ENCODE results near the gene RAB25. TPM values are rescaled to one million over a fixed set of nuclear protein-coding genes. Genes with fewer than 3 reads are reported as not detected.

RAB25 gene
- total RNA-seq, 5 donors from 2014 or later (not counting 1 experiment from before 2014, with no cell fraction given) = 0.26 to 2.3 (median 1.9) TPM

GRCh38 chr1:156090840-156091188 lies 29.9 kb downstream of the RAB25 start:
- H3K36me3 Mint-ChIP-seq = no peaks in the 10 kb centered on the region
- no peaks in the 10 kb centered on the region for H3K9me3 ChIP-seq
- DNase-seq (peak; percentile 71 to 94 (median 86)), ATAC-seq (replicated peaks in 1 of 4) (peak; percentile 92 to 97 (median 96))
- 41% methylated on average over 14 of the region's 14 CpGs for WGBS (ENCODE audit: insufficient coverage)
- H3K27ac Mint-ChIP-seq = peak overlapping the region in 1 of 2 donors; percentile 41
- CTCF ChIA-PET = interaction anchor here (2.0 to 2.8 kb wide), 3 partner anchors 39 to 41 kb away, joined by 5 to 20 read pairs (median 16); no protein-coding TSS in a partner anchor
- peaks cover 9 to 18% (median 14%) of the 10 kb centered on the region in 3 donors for H3K4me1 Mint-ChIP-seq
- peaks cover 0 to 38% of the 10 kb centered on the region in 2 experiments for H3K27me3 ChIP-seq (replicated peaks in 1 of 2; ENCODE audit: control insufficient read depth in 2 of 2, extremely low read depth in 1 of 2, insufficient read depth in 2 of 2, low read length in 1 of 2)
- no peak overlapping the region for H3K4me3 ChIP-seq (ENCODE audit: control insufficient read depth in 1 of 2, extremely low read depth in 1 of 2, low read length in 1 of 2)
- H3K4me1 ChIP-seq (ENCODE audit: control insufficient read depth in 1 of 2, extremely low read depth in 1 of 2, insufficient read depth in 2 of 2, low read length in 2 of 2) = peaks cover 2 to 13% of the 10 kb centered on the region in 2 experiments
- H3K36me3 ChIP-seq (ENCODE audit: control insufficient read depth in 2 of 2, extremely low read depth in 1 of 2, insufficient read depth in 1 of 2, low read length in 1 of 2) = no peaks in the 10 kb centered on the region
- no peak overlapping the region for H3K4me3 Mint-ChIP-seq
- no peaks in the 10 kb centered on the region for H3K9me3 Mint-ChIP-seq
- H3K27me3 Mint-ChIP-seq = peaks cover 20 to 21% of the 10 kb centered on the region in 2 donors
- POLR2A ChIA-PET = interaction anchor here in 1 of 2 donors (1.0 kb wide), 1 partner anchor 38 kb away, joined by 4 read pairs; no protein-coding TSS in a partner anchor
- H3K27ac ChIP-seq (ENCODE audit: low read length) = no peak overlapping the region

DNA sequence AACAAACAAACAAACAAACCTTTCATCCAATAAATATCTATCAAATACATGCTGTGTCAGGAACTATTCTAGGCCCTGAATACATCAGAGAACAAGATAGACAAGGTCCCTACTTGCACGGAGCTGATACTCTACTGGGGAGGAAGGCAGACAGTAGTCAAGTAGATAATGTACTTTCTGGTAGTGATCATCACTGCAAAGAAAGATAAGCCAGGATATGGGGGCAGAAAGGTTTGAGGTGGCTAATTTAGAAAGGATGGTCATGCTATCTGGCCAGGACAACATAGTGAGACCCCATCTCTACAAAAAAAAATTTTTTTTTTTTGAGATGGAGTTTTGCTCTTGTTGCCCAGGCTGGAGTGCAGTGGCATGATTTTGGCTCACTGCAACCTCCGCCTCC lies 30.6 kb downstream of the RAB25 start:
- Histone ChIP-seq H3K27me3 (replicated peaks in 1 of 2; ENCODE audit: control insufficient read depth in 2 of 2, extremely low read depth in 1 of 2, insufficient read depth in 2 of 2, low read length in 1 of 2) (peaks cover 0 to 34% of the 10 kb centered on the region in 2 experiments), H3K36me3 (ENCODE audit: control insufficient read depth in 2 of 2, extremely low read depth in 1 of 2, insufficient read depth in 1 of 2, low read length in 1 of 2) (no peaks in the 10 kb centered on the region), H3K4me1 (ENCODE audit: control insufficient read depth in 1 of 2, extremely low read depth in 1 of 2, insufficient read depth in 2 of 2, low read length in 2 of 2) (peaks cover 10 to 21% of the 10 kb centered on the region in 2 experiments), H3K4me3 (ENCODE audit: control insufficient read depth in 1 of 2, extremely low read depth in 1 of 2, low read length in 1 of 2) (no peak overlapping the region), H3K27ac (ENCODE audit: low read length) (no peak overlapping the region), H3K9me3 (no peaks in the 10 kb centered on the region)
- no CpG with 5 or more reads among the region's 2 CpGs for WGBS (ENCODE audit: insufficient coverage)
- POLR2A ChIA-PET = no interaction called here
- H3K4me3 Mint-ChIP-seq = no peak overlapping the region
- no peak for ATAC-seq (replicated peaks in 1 of 4)
- H3K36me3 Mint-ChIP-seq = no peaks in the 10 kb centered on the region
- no peak for DNase-seq
- peaks cover 17 to 26% (median 22%) of the 10 kb centered on the region in 3 donors for H3K4me1 Mint-ChIP-seq
- no peaks in the 10 kb centered on the region for H3K9me3 Mint-ChIP-seq
- H3K27me3 Mint-ChIP-seq = peaks cover 17% of the 10 kb centered on the region in 2 donors
- no peak overlapping the region for H3K27ac Mint-ChIP-seq
- CTCF ChIA-PET = interaction anchor here (1.8 to 6.6 kb wide), 3 partner anchors 38 to 39 kb away, joined by 11 to 115 read pairs (median 20); no protein-coding TSS in a partner anchor

DNA sequence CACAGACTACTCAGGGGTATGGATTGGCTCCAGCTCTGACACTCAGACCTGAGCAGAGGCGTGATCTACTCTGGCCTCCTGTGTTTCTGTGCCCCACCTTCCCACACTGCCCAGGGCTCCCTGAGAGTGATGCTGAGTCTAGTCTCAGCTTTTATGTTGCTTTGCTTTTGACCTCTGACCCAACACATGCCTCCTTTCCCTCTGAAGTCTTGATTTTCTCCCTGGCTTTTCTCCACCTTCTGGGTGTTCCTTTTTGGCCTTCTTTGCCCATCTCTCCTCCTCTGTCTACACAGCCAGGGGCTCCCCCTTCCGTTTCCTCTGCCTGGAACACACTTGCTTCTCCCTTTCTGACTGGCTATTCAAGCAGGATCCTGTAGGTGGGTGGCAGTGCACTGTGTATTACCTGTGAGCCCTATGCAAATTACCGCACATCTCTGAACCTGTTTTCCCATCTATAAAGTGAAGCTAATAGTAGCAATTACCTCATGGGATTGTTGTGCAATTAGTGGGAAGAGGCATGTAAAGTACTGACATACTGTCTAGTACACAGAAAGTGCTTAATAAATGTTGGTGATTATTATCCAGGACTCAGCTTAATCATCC lies 35.0 kb downstream of the RAB25 start:
- Histone ChIP-seq H3K4me1 (ENCODE audit: control insufficient read depth in 1 of 2, extremely low read depth in 1 of 2, insufficient read depth in 2 of 2, low read length in 2 of 2) (peaks cover 12 to 28% of the 10 kb centered on the region in 2 experiments), H3K9me3 (no peaks in the 10 kb centered on the region), H3K27me3 (replicated peaks in 1 of 2; ENCODE audit: control insufficient read depth in 2 of 2, extremely low read depth in 1 of 2, insufficient read depth in 2 of 2, low read length in 1 of 2) (peaks cover 0 to 3% of the 10 kb centered on the region in 2 experiments), H3K4me3 (ENCODE audit: control insufficient read depth in 1 of 2, extremely low read depth in 1 of 2, low read length in 1 of 2) (no peak overlapping the region), H3K27ac (ENCODE audit: low read length) (peak overlapping the region; percentile 95), H3K36me3 (ENCODE audit: control insufficient read depth in 2 of 2, extremely low read depth in 1 of 2, insufficient read depth in 1 of 2, low read length in 1 of 2) (no peaks in the 10 kb centered on the region)
- ATAC-seq (replicated peaks in 1 of 4) (no peak), DNase-seq (no peak)
- peaks cover 0 to 4% of the 10 kb centered on the region in 2 donors for H3K27me3 Mint-ChIP-seq
- no peaks in the 10 kb centered on the region for H3K36me3 Mint-ChIP-seq
- peak overlapping the region in 1 of 3 donors; percentile 48 for H3K4me3 Mint-ChIP-seq
- no peaks in the 10 kb centered on the region for H3K9me3 Mint-ChIP-seq
- ChIA-PET POLR2A (interaction anchor here (0.7 to 3.0 kb wide), 7 partner anchors 11 to 137 kb away, joined by 4 to 25 read pairs (median 8); partner anchors contain the start of gene SLC25A44 (in 1 of the 2)), CTCF (interaction anchor here (0.9 to 6.6 kb wide), 9 partner anchors 11 to 128 kb away, joined by 3 to 115 read pairs (median 8); partner anchors contain the start of gene LMNA (in 1 of the 2))
- 78% methylated on average over 1 of the region's 3 CpGs for WGBS (ENCODE audit: insufficient coverage)
- peaks cover 39 to 49% (median 41%) of the 10 kb centered on the region in 3 donors for H3K4me1 Mint-ChIP-seq
- peak overlapping the region; percentile 81 to 93 for H3K27ac Mint-ChIP-seq

- no peaks in the 10 kb centered on the region for H3K9me3 ChIP-seq
- H3K27ac ChIP-seq (ENCODE audit: low read length) = peak overlapping the region; percentile 95
- H3K4me3 ChIP-seq (ENCODE audit: control insufficient read depth in 1 of 2, extremely low read depth in 1 of 2, low read length in 1 of 2) = peak overlapping the region; percentile 17 to 35
- ATAC-seq (replicated peaks in 1 of 4) = peak; percentile 81 to 85 (median 82)
- peak; percentile 67 to 96 (median 83) for DNase-seq
- Mint-ChIP-seq H3K27ac (peak overlapping the region; percentile 81 to 93), H3K9me3 (no peaks in the 10 kb centered on the region), H3K27me3 (peaks cover 0 to 4% of the 10 kb centered on the region in 2 donors), H3K4me1 (peaks cover 37 to 52% (median 41%) of the 10 kb centered on the region in 3 donors), H3K36me3 (no peaks in the 10 kb centered on the region), H3K4me3 (peak overlapping the region; percentile 48 to 64 (median 53))
- ChIA-PET POLR2A (interaction anchor here (0.6 to 3.0 kb wide), 9 partner anchors 10 to 136 kb away, joined by 4 to 25 read pairs (median 6); partner anchors contain the start of genes LMNA (in 1 of the 2) and SLC25A44 (in 1 of the 2)), CTCF (interaction anchor here (0.8 to 6.6 kb wide), 13 partner anchors 8 to 128 kb away, joined by 3 to 115 read pairs (median 5); partner anchors contain the start of genes LMNA (in 1 of the 2) and PMF1 (in 1 of the 2))
- peaks cover 0 to 2% of the 10 kb centered on the region in 2 experiments for H3K27me3 ChIP-seq (replicated peaks in 1 of 2; ENCODE audit: control insufficient read depth in 2 of 2, extremely low read depth in 1 of 2, insufficient read depth in 2 of 2, low read length in 1 of 2)
- H3K36me3 ChIP-seq (ENCODE audit: control insufficient read depth in 2 of 2, extremely low read depth in 1 of 2, insufficient read depth in 1 of 2, low read length in 1 of 2) = no peaks in the 10 kb centered on the region
- WGBS (ENCODE audit: insufficient coverage) = 2% methylated on average over 11 of the region's 14 CpGs
- peaks cover 12 to 28% of the 10 kb centered on the region in 2 experiments for H3K4me1 ChIP-seq (ENCODE audit: control insufficient read depth in 1 of 2, extremely low read depth in 1 of 2, insufficient read depth in 2 of 2, low read length in 2 of 2)
Measured at GRCh38 chr1:156096640-156097391, 35.9 kb downstream of the RAB25 start.

DNA sequence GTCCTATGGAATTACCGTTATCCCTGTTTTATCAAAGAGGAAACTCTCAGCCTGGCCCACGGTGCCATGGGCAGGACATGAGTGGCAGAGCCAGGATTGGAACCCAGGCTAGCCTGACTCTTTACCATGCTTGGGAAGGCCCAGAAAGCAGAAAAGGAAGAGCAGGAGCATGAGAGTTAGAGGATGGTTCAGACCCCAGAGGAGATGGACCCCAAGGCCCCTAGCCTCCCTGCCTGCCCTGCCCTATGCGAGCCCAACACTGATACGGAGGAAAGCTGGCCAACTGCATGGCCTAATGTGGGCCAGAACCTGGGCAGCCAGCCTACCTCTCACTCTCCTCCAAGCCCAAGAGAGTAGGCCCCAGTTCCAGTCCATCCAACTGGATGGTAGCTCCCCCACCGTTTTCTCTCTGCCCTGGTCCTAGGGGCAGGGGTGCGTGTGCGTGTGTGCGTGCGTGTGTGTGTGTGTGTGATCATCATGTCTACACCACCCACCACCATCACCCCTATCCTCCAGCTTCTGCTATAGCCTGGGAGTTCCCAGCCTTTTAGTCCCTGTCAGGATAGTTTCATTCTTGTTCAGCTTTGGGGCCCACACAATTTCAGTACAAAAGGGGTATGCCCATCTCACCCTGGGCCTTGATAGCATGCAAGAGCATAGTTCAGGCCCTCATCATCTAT lies 36.7 kb downstream of the RAB25 start:
- ChIA-PET POLR2A (interaction anchor here (0.9 to 3.0 kb wide), 8 partner anchors 9 to 96 kb away, joined by 4 to 25 read pairs (median 7); partner anchors contain the start of genes LMNA (in 1 of the 2) and SLC25A44 (in 1 of the 2)), CTCF (interaction anchor here (0.6 to 6.6 kb wide), 11 partner anchors 7 to 120 kb away, joined by 3 to 115 read pairs (median 5); partner anchors contain the start of genes LMNA (in 1 of the 2) and PMF1 (in 1 of the 2))
- Mint-ChIP-seq H3K27ac (peak overlapping the region; percentile 81 to 93), H3K9me3 (no peaks in the 10 kb centered on the region), H3K36me3 (no peaks in the 10 kb centered on the region), H3K27me3 (peaks cover 0 to 4% of the 10 kb centered on the region in 2 donors), H3K4me1 (peaks cover 37 to 52% (median 41%) of the 10 kb centered on the region in 3 donors), H3K4me3 (peak overlapping the region in 1 of 3 donors; percentile 48)
- WGBS (ENCODE audit: insufficient coverage) = 83% methylated on average over 4 of the region's 9 CpGs
- Histone ChIP-seq H3K27me3 (replicated peaks in 1 of 2; ENCODE audit: control insufficient read depth in 2 of 2, extremely low read depth in 1 of 2, insufficient read depth in 2 of 2, low read length in 1 of 2) (no peaks in the 10 kb centered on the region), H3K36me3 (ENCODE audit: control insufficient read depth in 2 of 2, extremely low read depth in 1 of 2, insufficient read depth in 1 of 2, low read length in 1 of 2) (no peaks in the 10 kb centered on the region), H3K4me3 (ENCODE audit: control insufficient read depth in 1 of 2, extremely low read depth in 1 of 2, low read length in 1 of 2) (no peak overlapping the region), H3K9me3 (no peaks in the 10 kb centered on the region), H3K4me1 (ENCODE audit: control insufficient read depth in 1 of 2, extremely low read depth in 1 of 2, insufficient read depth in 2 of 2, low read length in 2 of 2) (peaks cover 12 to 28% of the 10 kb centered on the region in 2 experiments), H3K27ac (ENCODE audit: low read length) (peak overlapping the region; percentile 95)
- DNase-seq (peak in 1 of 35 experiments; percentile 52), ATAC-seq (replicated peaks in 1 of 4) (peak in 1 of 4 experiments; percentile 0)

Data from T-cell (primary cell).